ENCODE measurements around the gene TIA1.

GRCh38 chr2:70203086-70203485 lies 45.3 kb downstream of the TIA1 start:
- TF ChIP-seq CTCF (IDR thresholded peaks at IDR 0.05) (no peak), POLR2A (IDR thresholded peaks at IDR 0.05) (no peak), POLR2AphosphoS5 (IDR thresholded peaks at IDR 0.05) (no peak)
